ENCODE results near the gene TELO2.

- TF ChIP-seq CTCF (IDR thresholded peaks at IDR 0.05) (no peak), REST (IDR thresholded peaks at IDR 0.05; ENCODE audit: insufficient read depth in 1 of 2, low read depth in 2 of 2, low read length in 1 of 2) (no peak)
Measured at GRCh38 chr16:1557576-1557975, 64.4 kb downstream of the TELO2 start.
